ENCODE data around the gene BAZ2A.

The BAZ2A gene

GRCh38 chr12:56601503-56601902, 28.6 kb downstream of the BAZ2A start:
- no peaks in the 10 kb centered on the region for H3K9me3 ChIP-seq (ENCODE audit: control insufficient read depth, insufficient read depth, low read depth, low read length)
- no peak overlapping the region for H3K27ac ChIP-seq (ENCODE audit: extremely low read depth, low read depth, low read length)
- POLR2A ChIA-PET = interaction anchor here (2.7 kb wide), 1 partner anchor 35 kb away, joined by 12 read pairs; no protein-coding TSS in a partner anchor
- TF ChIP-seq EGR2 (tag by site-specific recombination; IDR thresholded peaks at IDR 0.05; ENCODE audit: low read depth) (peak; percentile 47; the same call in 1 of the 2 replicates), ZNF184 (tag by site-specific recombination; IDR thresholded peaks at IDR 0.05) (no peak), ZNF433 (tag by site-specific recombination; IDR thresholded peaks at IDR 0.05; ENCODE audit: low read depth) (no peak), HOXD13 (CRISPR knock-in tag; IDR thresholded peaks at IDR 0.05; ENCODE audit: borderline replicate concordance) (no peak), ZFHX2 (tag by site-specific recombination; conservative IDR thresholded peaks at IDR 0.05) (peak; percentile 70), ZNF792 (tag by site-specific recombination; IDR thresholded peaks at IDR 0.05) (no peak), TCF7L2 (IDR thresholded peaks at IDR 0.05; ENCODE audit: borderline replicate concordance, low read depth, low read length) (no peak), ZNF175 (tag by site-specific recombination; IDR thresholded peaks at IDR 0.05) (no peak), ZNF366 (tag by site-specific recombination; conservative IDR thresholded peaks at IDR 0.05) (no peak), ZNF600 (tag by site-specific recombination; IDR thresholded peaks at IDR 0.05) (peak; percentile 70; the same call in 1 of the 2 replicates), GLIS1 (tag by site-specific recombination; IDR thresholded peaks at IDR 0.05) (0 out of 2 replicates have a peak, but pooled peaks have one; percentile 37), ZNF747 (tag by site-specific recombination; IDR thresholded peaks at IDR 0.05) (no peak), ZNF2 (tag by site-specific recombination; IDR thresholded peaks at IDR 0.05) (peak; percentile 72; the same call in 1 of the 2 replicates), CTCF (tag by site-specific recombination; IDR thresholded peaks at IDR 0.05) (0 out of 2 replicates have a peak, but pooled peaks have one; percentile 21)
- TF ChIP-seq, protein P1, sequence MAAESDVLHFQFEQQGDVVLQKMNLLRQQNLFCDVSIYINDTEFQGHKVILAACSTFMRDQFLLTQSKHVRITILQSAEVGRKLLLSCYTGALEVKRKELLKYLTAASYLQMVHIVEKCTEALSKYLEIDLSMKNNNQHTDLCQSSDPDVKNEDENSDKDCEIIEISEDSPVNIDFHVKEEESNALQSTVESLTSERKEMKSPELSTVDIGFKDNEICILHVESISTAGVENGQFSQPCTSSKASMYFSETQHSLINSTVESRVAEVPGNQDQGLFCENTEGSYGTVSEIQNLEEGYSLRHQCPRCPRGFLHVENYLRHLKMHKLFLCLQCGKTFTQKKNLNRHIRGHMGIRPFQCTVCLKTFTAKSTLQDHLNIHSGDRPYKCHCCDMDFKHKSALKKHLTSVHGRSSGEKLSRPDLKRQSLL (tag by site-specific recombination; IDR thresholded peaks at IDR 0.05) = 0 out of 2 replicates have a peak, but pooled peaks have one; percentile 26
- no peak overlapping the region for H3K4me3 ChIP-seq (ENCODE audit: low read depth, low read length)
- CTCF ChIA-PET = interaction anchor here (0.5 to 4.8 kb wide), 10 partner anchors 8 to 87 kb away, joined by 3 to 51 read pairs (median 5); no protein-coding TSS in a partner anchor
- no peaks in the 10 kb centered on the region for H3K4me1 ChIP-seq (ENCODE audit: control insufficient read depth, insufficient read depth, low read length)
- peaks cover 78 to 98% of the 10 kb centered on the region in 2 experiments for H3K36me3 ChIP-seq (ENCODE audit: control insufficient read depth in 2 of 2, insufficient read depth in 1 of 2, low read length in 2 of 2)

GRCh38 chr12:56600753-56601152, 29.4 kb downstream of the BAZ2A start:
- H3K36me3 ChIP-seq (ENCODE audit: control insufficient read depth in 2 of 2, insufficient read depth in 1 of 2, low read length in 2 of 2) = peaks cover 70 to 97% of the 10 kb centered on the region in 2 experiments
- H3K4me1 ChIP-seq (ENCODE audit: control insufficient read depth, insufficient read depth, low read length) = no peaks in the 10 kb centered on the region
- ChIA-PET POLR2A (interaction anchor here (2.7 kb wide), 1 partner anchor 36 kb away, joined by 12 read pairs; no protein-coding TSS in a partner anchor), CTCF (interaction anchor here (0.5 to 4.8 kb wide), 7 partner anchors 11 to 87 kb away, joined by 3 to 51 read pairs (median 5); no protein-coding TSS in a partner anchor)
- H3K4me3 ChIP-seq (ENCODE audit: low read depth, low read length) = no peak overlapping the region
- no peaks in the 10 kb centered on the region for H3K9me3 ChIP-seq (ENCODE audit: control insufficient read depth, insufficient read depth, low read depth, low read length)
- TF ChIP-seq, protein P2, sequence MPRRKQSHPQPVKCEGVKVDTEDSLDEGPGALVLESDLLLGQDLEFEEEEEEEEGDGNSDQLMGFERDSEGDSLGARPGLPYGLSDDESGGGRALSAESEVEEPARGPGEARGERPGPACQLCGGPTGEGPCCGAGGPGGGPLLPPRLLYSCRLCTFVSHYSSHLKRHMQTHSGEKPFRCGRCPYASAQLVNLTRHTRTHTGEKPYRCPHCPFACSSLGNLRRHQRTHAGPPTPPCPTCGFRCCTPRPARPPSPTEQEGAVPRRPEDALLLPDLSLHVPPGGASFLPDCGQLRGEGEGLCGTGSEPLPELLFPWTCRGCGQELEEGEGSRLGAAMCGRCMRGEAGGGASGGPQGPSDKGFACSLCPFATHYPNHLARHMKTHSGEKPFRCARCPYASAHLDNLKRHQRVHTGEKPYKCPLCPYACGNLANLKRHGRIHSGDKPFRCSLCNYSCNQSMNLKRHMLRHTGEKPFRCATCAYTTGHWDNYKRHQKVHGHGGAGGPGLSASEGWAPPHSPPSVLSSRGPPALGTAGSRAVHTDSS (tag by site-specific recombination; IDR thresholded peaks at IDR 0.05) = no peak
- TF ChIP-seq GFI1B (tag by site-specific recombination; IDR thresholded peaks at IDR 0.05) (no peak), SP2 (tag by site-specific recombination; IDR thresholded peaks at IDR 0.05) (no peak), ZNF350 (tag by site-specific recombination; IDR thresholded peaks at IDR 0.05) (no peak), ZNF394 (tag by site-specific recombination; IDR thresholded peaks at IDR 0.05; ENCODE audit: borderline replicate concordance) (no peak), ZNF701 (tag by site-specific recombination; IDR thresholded peaks at IDR 0.05) (no peak), ZNF292 (tag by site-specific recombination; IDR thresholded peaks at IDR 0.05; ENCODE audit: borderline replicate concordance, low read depth) (no peak), ZFP41 (tag by site-specific recombination; IDR thresholded peaks at IDR 0.05; ENCODE audit: borderline replicate concordance) (no peak)
- H3K27ac ChIP-seq (ENCODE audit: extremely low read depth, low read depth, low read length) = no peak overlapping the region; the same call in 1 of the 2 replicates

Data from HEK293 (cell line).